HCT116 (cell line): ENCODE measurements around the gene ALB. TPM values are rescaled to one million over a fixed set of nuclear protein-coding genes. Genes with fewer than 3 reads are reported as not detected.

ENCODE experiments used
- ATAC-seq: fragments of 200-7000 bp; cut with Tn5 transposase; 2 replicates; pipeline ENCODE4 v1.9.1; 2020; ENCODE audit warnings: mild to moderate bottlenecking, moderate library complexity
- BruUV-seq: library from RNA; stranded (reverse); fragments of 400-500 nt; replicated peaks from 2 replicates; lab custom pipeline; 2021; lab: Mats Ljungman, UMichigan
- CTCF ChIA-PET: fragments of 300-600 bp; sonication (Branson Sonifier 250); formaldehyde crosslinking; loops from one replicate; lab custom pipeline; 2021; ENCODE audit warnings: antibody characterized with exemption; lab: Charles Lee
- POLR2A ChIA-PET: fragments of 300-600, 350-600 bp; sonication (Branson Sonifier 250); formaldehyde crosslinking; loops from one replicate; lab custom pipeline; 2021; ENCODE audit warnings: antibody characterized with exemption; lab: Charles Lee
- RAD21 ChIA-PET, 2 experiments: fragments of 300-600 bp; sonication (Branson Sonifier 250); formaldehyde crosslinking; loops; one replicate each; lab custom pipeline; 2023; ENCODE audit warnings: low total read pairs in 2 of 2; ENCODE audit not compliant: uncharacterized antibody in 2 of 2, unreplicated experiment in 2 of 2, low non-redundant PET in 1 of 2; lab: Charles Lee
- DNase-seq: peaks from one replicate; pipeline ENCODE4 v3.0.0-alpha.2; 2010; ENCODE audit warnings: low read depth, low spot score
- H2AFZ ChIP-seq: fragments of 200-600 bp; shearing (Covaris generic), sonication (generic); 2 replicates; pipeline ENCODE4 v1.6.1; 2017; ENCODE audit warnings: low read depth, mixed run types, mixed read lengths, antibody characterized with exemption, low read length; ENCODE audit not compliant: poor library complexity, severe bottlenecking
- H3K27ac ChIP-seq: 2 replicates; pipeline ENCODE4 v1.5.1; 2012; ENCODE audit warnings: low read depth, low read length
- H3K27me3 ChIP-seq: fragments of 200-600 bp; sonication (generic); 2 replicates; pipeline ENCODE4 v1.6.1; 2016; ENCODE audit warnings: mixed run types, low read length, mixed read lengths; ENCODE audit not compliant: insufficient read depth
- H3K36me3 ChIP-seq, 2 experiments: fragments of 200-500 bp in 1 of 2; fragments of 200-600 bp in 1 of 2; sonication (Bioruptor generic) in 1 of 2; sonication (generic) in 1 of 2; 2 replicates each; pipeline versions ENCODE4 v1.5.1 to v1.6.1; 2014 to 2016; ENCODE audit warnings: low read length in 2 of 2, inconsistent platforms in 1 of 2, mixed read lengths in 1 of 2, mixed run types in 1 of 2; ENCODE audit not compliant: insufficient read depth in 2 of 2, control insufficient read depth in 1 of 2
- H3K4me1 ChIP-seq, 2 experiments: fragments of 200-600 bp in 1 of 2; sonication (generic) in 1 of 2; 2 replicates each; pipeline versions ENCODE4 v1.5.1 to v1.6.1; 2012 to 2017; ENCODE audit warnings: low read length in 2 of 2, inconsistent platforms in 1 of 2, mild to moderate bottlenecking in 1 of 2, mixed read lengths in 1 of 2, mixed run types in 1 of 2, moderate library complexity in 1 of 2; ENCODE audit not compliant: insufficient read depth in 2 of 2, control insufficient read depth in 1 of 2
- H3K4me2 ChIP-seq: fragments of 200-600 bp; sonication (generic); 2 replicates; pipeline ENCODE4 v1.6.1; 2017; ENCODE audit warnings: mixed run types, low read length, mixed read lengths
- H3K4me3 ChIP-seq, 2 experiments: fragments of 200-600 bp in 1 of 2; sonication (generic) in 1 of 2; replicated peaks in 1 of 2; 2 replicates each; pipeline ENCODE4 v1.5.1; 2011 to 2016; ENCODE audit warnings: low read length in 2 of 2, control low read depth in 1 of 2, low read depth in 1 of 2, mild to moderate bottlenecking in 1 of 2, mixed read lengths in 1 of 2, mixed run types in 1 of 2
- H3K79me2 ChIP-seq: fragments of 200-600 bp; sonication (generic); 2 replicates; pipeline ENCODE4 v1.6.1; 2017; ENCODE audit warnings: mild to moderate bottlenecking, mixed run types, low read length, moderate library complexity, mixed read lengths; ENCODE audit not compliant: insufficient read depth
- H3K9ac ChIP-seq: fragments of 200-600 bp; sonication (generic); 2 replicates; pipeline ENCODE4 v1.6.1; 2016; ENCODE audit warnings: low read length, mixed read lengths
- H3K9me2 ChIP-seq: fragments of 200-600 bp; sonication (generic), shearing (Covaris generic); 2 replicates; pipeline ENCODE4 v1.6.1; 2017; ENCODE audit warnings: mixed run types, mild to moderate bottlenecking, moderate library complexity; ENCODE audit not compliant: insufficient read depth
- H3K9me3 ChIP-seq, 2 experiments: fragments of 200-500 bp in 1 of 2; fragments of 200-600 bp in 1 of 2; sonication (Bioruptor generic) in 1 of 2; sonication (generic) in 1 of 2; 2 replicates each; pipeline ENCODE4 v1.6.1; 2014 to 2017; ENCODE audit warnings: low read length in 2 of 2, mixed read lengths in 2 of 2, inconsistent platforms in 1 of 2, low read depth in 1 of 2, mild to moderate bottlenecking in 1 of 2, mixed run types in 1 of 2, moderate library complexity in 1 of 2; ENCODE audit not compliant: control insufficient read depth in 1 of 2, insufficient read depth in 1 of 2
- H4K20me1 ChIP-seq: fragments of 200-600 bp; sonication (generic), shearing (Covaris generic); 2 replicates; pipeline ENCODE4 v1.6.1; 2017; ENCODE audit warnings: mixed run types, mild to moderate bottlenecking, moderate library complexity; ENCODE audit not compliant: insufficient read depth
- ATF3 ChIP-seq: IDR thresholded peaks from 2 replicates; pipeline ENCODE4 v1.6.1; 2012
- CEBPB ChIP-seq: IDR thresholded peaks from 2 replicates; pipeline ENCODE4 v1.6.1; 2012; ENCODE audit warnings: low read depth
- CTCF ChIP-seq, 3 experiments: fragments of 200-600 bp in 1 of 3; sonication (generic) in 1 of 3; IDR thresholded peaks in 2 of 3; conservative IDR thresholded peaks in 1 of 3; 2 replicates each; pipeline ENCODE4 v1.5.1; 2012 to 2017; ENCODE audit warnings: low read depth in 2 of 3, low read length in 2 of 3, antibody characterized with exemption in 1 of 3, borderline replicate concordance in 1 of 3, control low read depth in 1 of 3, mild to moderate bottlenecking in 1 of 3, mixed read lengths in 1 of 3, mixed run types in 1 of 3, moderate library complexity in 1 of 3; ENCODE audit not compliant: insufficient read depth in 1 of 3
- ELF1 ChIP-seq: IDR thresholded peaks from 2 replicates; pipeline ENCODE4 v1.6.1; 2012; ENCODE audit warnings: low read depth, borderline replicate concordance
- EZH2 ChIP-seq: fragments of 200-600 bp; sonication (generic); IDR thresholded peaks from 2 replicates; pipeline ENCODE4 v1.6.1; 2017; ENCODE audit warnings: antibody characterized with exemption, mixed run types
- EZH2phosphoT487 ChIP-seq: fragments of 200-600 bp; IDR thresholded peaks from 2 replicates; pipeline ENCODE4 v1.6.1; 2018; ENCODE audit warnings: antibody characterized with exemption, borderline replicate concordance
- FOSL1 ChIP-seq: IDR thresholded peaks from 2 replicates; pipeline ENCODE4 v1.6.1; 2012; ENCODE audit warnings: low read depth
- JUND ChIP-seq: IDR thresholded peaks from 2 replicates; pipeline ENCODE4 v1.6.1; 2012
- MAX ChIP-seq: IDR thresholded peaks from 2 replicates; pipeline ENCODE4 v1.6.1; 2012
- POLR2A ChIP-seq: IDR thresholded peaks from 2 replicates; pipeline ENCODE4 v1.7.0; 2011; ENCODE audit warnings: borderline replicate concordance; ENCODE audit not compliant: insufficient read depth, insufficient read length; ENCODE audit errors: extremely low read depth
- POLR2AphosphoS5 ChIP-seq: IDR thresholded peaks from 2 replicates; pipeline ENCODE4 v1.6.1; 2011; ENCODE audit warnings: mild to moderate bottlenecking, low read depth, low read length, moderate library complexity
- REST ChIP-seq: IDR thresholded peaks from 2 replicates; pipeline ENCODE4 v1.6.1; 2012; ENCODE audit warnings: low read depth
- SIN3A ChIP-seq: IDR thresholded peaks from 2 replicates; pipeline ENCODE4 v1.6.1; 2012; ENCODE audit warnings: low read depth
- SRF ChIP-seq: IDR thresholded peaks from 2 replicates; pipeline ENCODE4 v1.6.1; 2012; ENCODE audit warnings: low read depth
- YY1 ChIP-seq: IDR thresholded peaks from 2 replicates; pipeline ENCODE4 v1.6.1; 2011; ENCODE audit warnings: low read length, low read depth, moderate library complexity, mild to moderate bottlenecking; ENCODE audit not compliant: insufficient replicate concordance; ENCODE audit errors: extremely low read depth
- ZFX ChIP-seq: fragments of 450-650 bp; IDR thresholded peaks from 2 replicates; pipeline ENCODE4 v1.6.1; 2017
- ZNF274 ChIP-seq: fragments of 200-500 bp; sonication (Bioruptor generic); IDR thresholded peaks from 2 replicates; pipeline ENCODE4 v1.6.1; 2014; ENCODE audit warnings: mild to moderate bottlenecking, low read depth, low read length, inconsistent platforms
- intact Hi-C: fragments of 100-400 bp; cut with micrococcal nuclease; formaldehyde crosslinking; loops from 2 replicates; pipeline ENCODE4 v1.10.0; 2022
- total RNA-seq: library from RNA; stranded (reverse); gene quantifications from one replicate; pipeline ENCODE4 v1.2.1, GENCODE V29; 2021; ENCODE audit not compliant: unreplicated experiment

ALB gene
- total RNA-seq, 1 experiment from 2014 or later: 26.7 TPM

- TF ChIP-seq REST: no peak
- TF ChIP-seq CEBPB: no peak
- no peak for TF ChIP-seq ELF1
- TF ChIP-seq EZH2: no peak
- TF ChIP-seq ZFX: no peak
- no peak for TF ChIP-seq ATF3
- no peak for TF ChIP-seq ZNF274
- no peak for TF ChIP-seq EZH2phosphoT487
Measured at GRCh38 chr4:73468170-73468569, 64.1 kb downstream of the ALB start (continued).

- RAD21 ChIA-PET: no interaction called here
Measured at GRCh38 chr4:73470728-73471127, 66.6 kb downstream of the ALB start.

More at GRCh38 chr4:73470728-73471127, 66.6 kb downstream of the ALB start:
- Histone ChIP-seq H3K9me3 (0 out of 4 replicates have a peak, but pooled peaks cover 0 to 4% of the 10 kb centered on the region in 2 experiments), H3K27ac (no peak overlapping the region), H3K4me3 (no peak overlapping the region), H4K20me1 (no peaks in the 10 kb centered on the region), H3K9me2 (no peaks in the 10 kb centered on the region), H3K4me1 (no peaks in the 10 kb centered on the region), H3K36me3 (no peaks in the 10 kb centered on the region), H3K9ac (no peak overlapping the region), H3K27me3 (no peaks in the 10 kb centered on the region; the same call in 1 of the 2 replicates), H2AFZ (no peak overlapping the region)
- ATAC-seq (no peak), DNase-seq (no peak)
- intact Hi-C loops: no loop called here
- ChIA-PET POLR2A (no interaction called here), CTCF (interaction anchor here (1.8 kb wide), 1 partner anchor 25 kb away, joined by 6 read pairs; no protein-coding TSS in a partner anchor)
- BruUV-seq: no TSS peak
- no peak for TF ChIP-seq JUND
- TF ChIP-seq MAX: no peak
- no peak for TF ChIP-seq CTCF (IDR thresholded peaks at IDR 0.05 in 2 of 3, conservative IDR thresholded peaks at IDR 0.05 in 1 of 3; ENCODE audit: borderline replicate concordance in 1 of 3, insufficient read depth in 1 of 3, low read depth in 2 of 3, low read length in 2 of 3)
- TF ChIP-seq SIN3A: no peak
- no peak for TF ChIP-seq ATF3
- no peak for TF ChIP-seq POLR2A
- no peak for TF ChIP-seq ZFX
- no peak for TF ChIP-seq YY1
- no peak for TF ChIP-seq FOSL1
- TF ChIP-seq CEBPB: no peak
- no peak for TF ChIP-seq SRF
- no peak for TF ChIP-seq POLR2AphosphoS5
- TF ChIP-seq ZNF274: no peak
- TF ChIP-seq, all 23 proteins: peak for 0
- Histone ChIP-seq H3K79me2 (no peaks in the 10 kb centered on the region), H3K4me2 (no peak overlapping the region)
